HG02938 (cell line): ENCODE data around the gene PDE4B.
A peak's percentile ranks its signal among the peaks of the same experiment; 100 is the strongest.
"Not testable (repeated sequence)": the region's sequence is repeated elsewhere in the genome, so short reads cannot be mapped to it uniquely, and the experiment has no call there.

ENCODE experiments used
- ATAC-seq: cut with Tn5 transposase; IDR thresholded peaks from one replicate; pipeline ENCODE4 v1.9.1; 2021; ENCODE audit warnings: mild to moderate bottlenecking, moderate library complexity; ENCODE audit not compliant: unreplicated experiment

PDE4B gene

GRCh38 chr1:66298464-66298863, 505.8 kb downstream of the PDE4B start:
- no peak for ATAC-seq

DNA sequence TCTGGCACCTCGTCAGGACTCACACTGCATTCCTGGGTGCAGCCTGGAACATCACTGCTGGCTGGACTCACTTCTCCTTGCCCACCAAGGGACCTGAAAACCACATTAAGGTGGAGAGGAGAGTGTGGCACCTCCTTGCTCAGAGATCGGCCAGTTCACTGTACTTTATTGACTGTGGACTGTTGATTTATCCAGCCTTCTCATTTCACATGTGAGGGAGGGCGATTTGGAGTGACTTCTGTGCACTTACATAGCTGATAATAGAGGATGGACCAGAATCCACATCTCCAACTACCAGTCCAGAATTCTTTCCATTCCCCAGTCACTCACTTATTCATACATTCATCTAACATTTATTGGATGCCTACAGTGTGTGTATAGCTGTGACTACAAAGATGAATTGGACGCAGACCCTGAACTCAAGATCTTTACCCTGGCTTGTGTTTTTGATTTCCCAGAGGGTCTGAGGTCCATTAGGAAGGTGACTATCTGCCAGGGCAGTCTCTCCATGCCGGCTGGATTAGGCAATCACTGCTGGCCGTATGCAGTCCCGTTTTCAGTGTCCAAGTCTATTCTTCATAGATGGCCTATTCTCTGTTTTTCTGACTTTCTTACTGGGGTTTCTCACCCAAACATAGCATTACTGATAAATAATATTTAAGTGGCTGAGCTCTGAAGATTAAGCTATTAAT, 507.7 kb downstream of the PDE4B start:
- no peak for ATAC-seq

- peak; percentile 80 for ATAC-seq
Measured at GRCh38 chr1:66300972-66301451, 508.3 kb downstream of the PDE4B start.

- ATAC-seq: no peak
Measured at GRCh38 chr1:66302184-66302742, 509.6 kb downstream of the PDE4B start.

GRCh38 chr1:66302815-66303214, 510.1 kb downstream of the PDE4B start:
- ATAC-seq: no peak

DNA sequence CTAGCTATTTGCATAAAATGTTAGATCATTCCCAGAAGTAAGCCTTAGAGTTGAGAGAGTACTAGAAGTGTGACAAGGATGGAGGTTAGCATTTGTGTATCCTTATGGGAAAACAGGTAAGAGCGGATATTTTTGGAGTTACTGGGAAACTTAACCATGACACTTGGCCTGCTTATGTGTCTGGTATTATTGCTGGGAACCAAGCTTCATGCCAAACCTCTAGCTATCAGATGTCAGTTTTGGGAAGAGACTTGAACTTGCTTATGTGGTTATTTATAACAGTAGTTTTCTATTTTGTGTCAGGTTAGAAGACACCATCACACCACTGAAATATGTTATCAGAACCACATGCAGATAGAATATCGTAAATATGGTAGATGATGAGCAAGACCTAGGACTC, 511.0 kb downstream of the PDE4B start:
- no peak for ATAC-seq

- ATAC-seq: no peak
Measured at GRCh38 chr1:66304128-66304527, 511.4 kb downstream of the PDE4B start.

DNA sequence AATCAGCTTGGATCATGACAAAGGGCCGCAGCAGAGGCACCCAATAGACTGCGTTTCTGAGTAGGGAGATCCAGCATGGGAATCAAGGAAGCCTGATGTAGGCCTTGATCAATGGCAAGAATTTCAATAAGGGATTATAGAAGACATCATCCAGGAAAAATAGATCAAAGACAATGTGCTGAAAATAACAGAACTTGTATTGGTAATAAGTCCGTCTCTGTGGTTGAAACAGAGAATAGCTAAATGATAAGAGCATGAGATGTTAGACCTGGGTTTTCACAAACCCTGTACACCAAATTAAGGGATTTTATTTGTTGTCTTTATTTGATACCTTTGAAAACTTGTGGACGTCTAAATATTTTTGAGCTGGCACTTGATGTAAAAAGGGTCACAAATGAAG, 513.2 kb downstream of the PDE4B start:
- no peak for ATAC-seq

DNA sequence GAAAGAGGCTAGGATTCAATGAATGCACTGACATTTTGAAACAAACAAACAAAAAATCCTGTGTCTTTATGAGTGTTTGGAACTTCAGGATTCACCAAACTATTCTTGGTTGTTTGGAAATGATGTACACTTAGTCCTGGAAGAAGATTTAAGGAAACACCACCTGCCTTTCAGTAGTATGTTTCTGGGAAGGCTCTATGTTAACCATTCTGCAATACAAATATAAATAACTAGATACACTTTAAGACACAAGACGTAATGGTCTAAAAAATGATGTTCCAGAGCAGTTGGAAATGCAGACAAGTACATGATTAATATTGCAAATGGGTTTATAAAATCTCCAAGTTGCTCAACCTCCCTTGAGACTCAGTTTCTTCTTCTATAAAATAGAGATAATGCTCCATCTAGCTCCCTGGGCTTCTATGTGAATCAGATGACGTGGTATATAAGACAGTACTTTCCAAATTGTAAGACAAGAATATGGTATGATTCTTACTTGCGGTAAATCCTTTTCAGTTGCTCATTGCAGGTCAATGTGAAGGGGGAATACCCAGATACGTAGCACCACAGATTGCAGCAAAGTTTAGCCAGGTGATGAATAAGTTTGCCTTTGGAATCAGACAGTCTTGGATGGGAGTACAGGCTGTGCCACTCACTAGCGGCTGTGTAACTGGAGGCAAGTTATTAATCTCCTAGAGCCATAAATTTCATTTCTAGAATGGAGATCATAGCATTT, 516.5 kb downstream of the PDE4B start:
- ATAC-seq: no peak

- ATAC-seq: no peak
Measured at GRCh38 chr1:66311092-66311491, 518.4 kb downstream of the PDE4B start.

DNA sequence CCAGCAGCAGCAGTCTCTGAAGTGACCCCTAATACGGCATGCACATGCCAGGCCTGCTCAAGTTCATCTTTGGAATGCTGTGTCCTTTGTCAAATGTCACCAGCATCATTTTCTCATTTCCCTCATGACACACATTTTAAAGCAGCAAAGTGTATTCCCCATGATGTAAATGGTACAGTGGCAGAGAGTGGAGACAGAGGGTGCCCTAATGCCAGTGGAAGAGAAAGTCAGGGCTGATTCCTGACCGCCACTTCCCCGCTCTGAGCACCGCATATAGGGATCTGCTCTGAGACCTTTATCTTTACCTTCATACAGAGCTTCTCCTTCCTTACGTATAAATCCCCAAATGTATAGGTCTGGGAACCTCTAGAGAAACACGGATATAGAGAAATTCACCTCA, 518.9 kb downstream of the PDE4B start:
- ATAC-seq: no peak

DNA sequence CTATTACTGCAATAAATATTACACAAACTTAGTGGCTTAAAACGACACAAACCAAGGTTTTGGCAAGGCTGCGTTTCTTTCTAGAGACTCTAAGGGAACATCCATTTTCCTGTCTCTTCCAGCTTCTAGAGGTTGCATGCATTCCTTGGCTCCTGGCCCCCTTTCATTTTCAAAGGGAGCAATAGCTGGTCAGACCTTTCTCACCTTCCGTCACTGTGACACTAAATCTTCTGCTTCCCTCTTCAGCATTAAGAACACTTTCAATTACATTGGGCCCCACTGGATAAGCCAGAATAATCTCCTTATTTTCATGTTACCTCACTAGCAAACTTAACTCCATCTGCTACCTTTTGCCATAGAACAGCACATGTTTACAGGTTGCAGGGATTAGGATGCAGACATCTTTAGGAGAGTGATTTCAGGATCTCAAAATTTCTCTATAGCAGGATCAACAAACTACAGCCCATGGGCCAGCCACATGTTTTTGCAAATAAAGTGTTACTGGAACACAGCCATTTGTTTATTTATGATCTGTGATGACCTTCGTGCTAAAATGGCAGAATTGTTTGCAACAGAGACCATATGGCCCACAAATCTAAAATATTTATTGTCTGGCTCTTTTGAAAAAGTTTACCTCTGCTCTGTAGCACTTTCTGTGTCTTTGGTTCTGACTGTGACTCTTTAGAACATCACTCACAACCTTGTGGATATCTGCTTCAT, 519.7 kb downstream of the PDE4B start:
- no peak for ATAC-seq

- ATAC-seq: no peak
Measured at GRCh38 chr1:66313429-66313828, 520.7 kb downstream of the PDE4B start.

DNA sequence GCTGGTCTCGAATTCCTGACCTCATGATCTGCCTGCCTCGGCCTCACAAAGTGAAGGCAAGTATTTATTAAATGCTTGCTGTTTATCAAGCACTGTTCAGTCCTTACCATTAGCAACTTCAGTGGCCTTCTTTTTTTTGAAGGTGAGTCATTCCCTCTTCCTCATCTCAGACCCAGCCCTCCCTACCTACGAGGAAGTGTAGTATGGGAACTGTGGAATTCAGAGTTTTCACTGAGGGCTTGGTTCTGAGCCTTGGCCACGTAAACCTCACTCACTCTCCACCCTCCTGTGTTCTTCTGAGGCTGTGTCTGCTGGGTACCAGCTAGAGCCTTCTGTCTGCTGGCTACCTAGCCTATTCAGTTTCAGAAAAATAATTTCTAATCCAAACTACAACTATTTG, 523.0 kb downstream of the PDE4B start:
- ATAC-seq: no peak

GRCh38 chr1:66316464-66317247, 524.0 kb downstream of the PDE4B start:
- ATAC-seq: no peak

GRCh38 chr1:66317248-66317515, 524.5 kb downstream of the PDE4B start:
- no peak for ATAC-seq

- ATAC-seq: no peak
Measured at GRCh38 chr1:66320231-66320630, 527.5 kb downstream of the PDE4B start.

DNA sequence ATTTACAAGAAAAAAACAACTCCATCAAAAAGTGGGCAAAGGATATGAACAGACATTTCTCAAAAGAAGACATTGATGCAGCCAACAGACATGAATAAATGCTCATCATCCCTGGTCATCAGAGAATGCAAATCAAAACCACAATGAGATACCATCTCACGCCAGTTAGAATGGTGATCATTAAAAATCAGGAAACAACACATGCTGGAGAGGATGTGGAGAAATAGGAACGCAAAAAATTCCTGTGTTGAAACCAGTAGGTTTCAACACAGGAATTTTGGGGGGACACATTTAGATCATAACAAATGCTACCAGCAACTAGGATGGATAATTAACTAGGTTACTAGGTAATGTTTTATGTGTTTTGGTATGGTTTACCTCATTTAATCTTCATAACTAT, 529.8 kb downstream of the PDE4B start:
- ATAC-seq: not testable (repeated sequence)

DNA sequence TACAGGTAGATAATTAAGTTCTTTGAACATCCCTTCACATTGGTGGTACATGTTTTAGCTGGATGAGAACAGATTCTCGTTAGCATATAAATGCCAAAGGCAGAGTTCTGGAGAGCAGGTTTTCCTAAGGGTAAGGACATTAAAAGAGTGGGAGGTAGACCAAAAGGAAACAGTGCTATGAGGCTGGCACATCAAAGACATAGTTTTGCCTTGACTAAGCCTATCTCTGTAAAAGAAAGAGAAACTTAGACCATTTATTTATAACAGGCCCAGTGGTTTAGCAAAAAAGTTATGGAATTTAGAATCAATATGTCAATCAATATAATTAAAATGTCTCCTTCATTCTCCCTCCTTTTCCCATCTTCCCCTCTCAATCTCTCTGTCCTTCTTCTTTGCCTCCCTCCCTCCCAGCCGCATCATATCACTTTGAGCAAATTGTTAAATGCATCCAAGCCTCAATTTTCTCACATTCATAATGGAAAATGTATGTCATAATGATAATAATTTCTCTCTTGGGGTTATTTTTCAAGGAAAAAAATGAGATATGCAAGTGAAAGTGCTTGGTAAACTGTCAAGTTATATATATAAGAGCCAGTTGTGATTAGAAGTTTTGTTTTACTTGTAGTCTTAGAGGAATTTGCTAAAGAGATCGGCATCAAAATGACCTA, 531.4 kb downstream of the PDE4B start:
- ATAC-seq: no peak

- no peak for ATAC-seq
Measured at GRCh38 chr1:66325594-66326380, 533.1 kb downstream of the PDE4B start.
